ENCODE measurements around the gene FHOD3. TPM values are rescaled to one million over a fixed set of nuclear protein-coding genes. Genes with fewer than 3 reads are reported as not detected.

Gene FHOD3
- total RNA-seq, 1 experiment from 2014 or later, result 10.6 TPM

- POLR2A ChIA-PET (ENCODE audit: unreplicated experiment), result no interaction called here
- Histone ChIP-seq H3K9me3 (ENCODE audit: insufficient read depth, low read depth) (no peaks in the 10 kb centered on the region), H3K4me1 (replicated peaks; ENCODE audit: insufficient read depth) (no peaks in the 10 kb centered on the region), H3K4me3 (no peak overlapping the region), H2AFZ (no peak overlapping the region), H3F3A (ENCODE audit: insufficient read depth, low read depth) (0 out of 2 replicates have a peak, but pooled peaks cover 4% of the 10 kb centered on the region), H3K27me3 (ENCODE audit: insufficient read depth, low read depth) (no peaks in the 10 kb centered on the region), H4K20me1 (ENCODE audit: insufficient read depth) (no peaks in the 10 kb centered on the region), H3K4me2 (no peak overlapping the region), H3K79me2 (ENCODE audit: low read depth) (no peaks in the 10 kb centered on the region), H3K27ac (no peak overlapping the region), H3K36me3 (ENCODE audit: low read depth) (no peaks in the 10 kb centered on the region), H3K9me2 (ENCODE audit: insufficient read depth) (no peaks in the 10 kb centered on the region)
- CTCF ChIA-PET, result no interaction called here
- intact Hi-C loops (cut with micrococcal nuclease; ENCODE audit: unreplicated experiment), result loop anchor here (5.0 kb wide), 3 partner anchors 265 to 1050 kb away; no protein-coding TSS in a partner anchor
- no TSS peak for BruUV-seq (replicated peaks)
- TF ChIP-seq CTCF (conservative IDR thresholded peaks at IDR 0.05), result no peak
- no peak for TF ChIP-seq EZH2 (IDR thresholded peaks at IDR 0.05; ENCODE audit: low read depth)
- no peak for DNase-seq
These were observed 15.6 kb upstream of the FHOD3 start for GRCh38 chr18:36281936-36282335.

- Histone ChIP-seq H3K27ac (no peak overlapping the region), H2AFZ (no peak overlapping the region), H3F3A (ENCODE audit: insufficient read depth, low read depth) (no peaks in the 10 kb centered on the region), H3K9me2 (ENCODE audit: insufficient read depth) (no peaks in the 10 kb centered on the region), H3K4me3 (no peak overlapping the region), H3K36me3 (ENCODE audit: low read depth) (no peaks in the 10 kb centered on the region), H3K9me3 (ENCODE audit: insufficient read depth, low read depth) (no peaks in the 10 kb centered on the region), H3K4me1 (replicated peaks; ENCODE audit: insufficient read depth) (no peaks in the 10 kb centered on the region), H3K4me2 (no peak overlapping the region), H3K27me3 (ENCODE audit: insufficient read depth, low read depth) (no peaks in the 10 kb centered on the region), H4K20me1 (ENCODE audit: insufficient read depth) (no peaks in the 10 kb centered on the region), H3K79me2 (ENCODE audit: low read depth) (no peaks in the 10 kb centered on the region)
- TF ChIP-seq EZH2 (IDR thresholded peaks at IDR 0.05; ENCODE audit: low read depth) (no peak), CTCF (conservative IDR thresholded peaks at IDR 0.05) (no peak)
- ChIA-PET POLR2A (ENCODE audit: unreplicated experiment) (no interaction called here), CTCF (no interaction called here)
- intact Hi-C loops (cut with micrococcal nuclease; ENCODE audit: unreplicated experiment), result loop anchor here (5.0 kb wide), 3 partner anchors 266 to 1051 kb away; no protein-coding TSS in a partner anchor
- no peak for DNase-seq
- BruUV-seq (replicated peaks), result no TSS peak
These were observed 14.1 kb upstream of the FHOD3 start for GRCh38 chr18:36283448-36283847.

- Histone ChIP-seq H4K20me1 (ENCODE audit: insufficient read depth) (no peaks in the 10 kb centered on the region), H3K4me3 (no peak overlapping the region), H3K4me1 (replicated peaks; ENCODE audit: insufficient read depth) (no peaks in the 10 kb centered on the region), H2AFZ (no peak overlapping the region), H3K36me3 (ENCODE audit: low read depth) (no peaks in the 10 kb centered on the region), H3K79me2 (ENCODE audit: low read depth) (no peaks in the 10 kb centered on the region), H3K9me3 (ENCODE audit: insufficient read depth, low read depth) (no peaks in the 10 kb centered on the region), H3K27ac (no peak overlapping the region), H3K4me2 (no peak overlapping the region), H3F3A (ENCODE audit: insufficient read depth, low read depth) (no peaks in the 10 kb centered on the region), H3K9me2 (ENCODE audit: insufficient read depth) (no peaks in the 10 kb centered on the region), H3K27me3 (ENCODE audit: insufficient read depth, low read depth) (no peaks in the 10 kb centered on the region)
- POLR2A ChIA-PET (ENCODE audit: unreplicated experiment), result no interaction called here
- CTCF ChIA-PET, result interaction anchor here (0.7 kb wide), 2 partner anchors 181 to 188 kb away, joined by 4 read pairs; no protein-coding TSS in a partner anchor
- no peak for DNase-seq
- TF ChIP-seq CTCF (conservative IDR thresholded peaks at IDR 0.05) (no peak), EZH2 (IDR thresholded peaks at IDR 0.05; ENCODE audit: low read depth) (no peak)
- intact Hi-C loops (cut with micrococcal nuclease; ENCODE audit: unreplicated experiment), result loop anchor here (1.0 to 5.0 kb wide), 4 partner anchors 188 to 1052 kb away; no protein-coding TSS in a partner anchor
- BruUV-seq (replicated peaks), result no TSS peak
These were observed 13.2 kb upstream of the FHOD3 start for GRCh38 chr18:36284268-36284667.

Data from PC-9 (cell line).